Measurements from ENCODE around the gene SNAP29.

DNA sequence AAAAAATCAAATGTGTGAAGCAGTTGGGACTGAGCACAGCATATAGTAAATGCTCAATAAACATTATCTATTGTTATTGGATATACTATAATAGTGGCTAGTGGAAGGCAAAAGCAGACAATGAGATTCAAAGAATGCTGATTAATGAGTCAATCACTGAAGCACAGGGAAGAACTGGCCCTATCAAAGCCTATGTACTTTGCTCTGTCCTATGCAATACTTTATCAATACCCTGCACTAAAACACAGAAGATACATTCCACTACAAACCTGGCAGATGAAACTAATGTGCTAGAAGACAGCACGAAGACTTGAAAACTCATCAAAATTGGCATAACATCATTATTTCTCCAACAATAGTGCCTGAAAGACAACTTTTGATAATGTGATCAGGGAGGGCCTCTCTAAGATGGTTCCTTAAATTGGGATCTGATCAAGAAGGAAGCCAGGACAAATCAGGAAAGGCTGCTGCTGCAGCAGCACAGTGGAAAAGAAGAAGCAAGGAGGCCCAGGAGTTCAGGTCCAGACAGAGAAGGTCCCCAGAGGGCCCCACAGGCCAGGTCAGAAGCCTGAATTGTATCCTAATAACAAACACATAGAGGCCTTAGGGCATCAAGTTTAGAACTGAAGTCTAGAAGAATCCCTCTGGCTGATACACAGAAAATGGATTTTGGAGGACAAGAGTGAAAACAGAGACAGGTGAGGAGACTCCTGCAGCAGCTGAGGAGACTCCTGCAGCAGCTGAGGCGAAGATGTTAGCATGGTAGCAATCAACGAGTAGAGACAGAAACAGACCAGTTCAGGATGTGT is 18.8 kb upstream of the SNAP29 start:
- TF ChIP-seq CTCF (IDR thresholded peaks at IDR 0.05) = no peak
- no peak for TF ChIP-seq POLR2AphosphoS5 (IDR thresholded peaks at IDR 0.05)
- TF ChIP-seq POLR2A (IDR thresholded peaks at IDR 0.05) = no peak

Data from suprapubic skin (tissue), 4 donors.